GM12875 (cell line): ENCODE results near the gene FOXO1.

Experiments
- H3K4me3 ChIP-seq: one replicate; pipeline ENCODE4 v1.5.1; 2011; ENCODE audit warnings: low read depth, low read length, control low read depth
- CTCF ChIP-seq: IDR thresholded peaks from 2 replicates; pipeline ENCODE4 v1.5.1; 2011; ENCODE audit warnings: low read depth, mild to moderate bottlenecking, control low read depth, inconsistent platforms, low read length, moderate library complexity, borderline replicate concordance; ENCODE audit not compliant: insufficient read depth

Gene FOXO1

GRCh38 chr13:40635315-40635995 lies 31.0 kb downstream of the FOXO1 start:
- no peak for TF ChIP-seq CTCF
- no peak overlapping the region for H3K4me3 ChIP-seq

- TF ChIP-seq CTCF: no peak
- H3K4me3 ChIP-seq: no peak overlapping the region
Measured at GRCh38 chr13:40632915-40633314, 33.5 kb downstream of the FOXO1 start.

GRCh38 chr13:40631605-40632004 lies 34.8 kb downstream of the FOXO1 start:
- no peak overlapping the region for H3K4me3 ChIP-seq
- no peak for TF ChIP-seq CTCF

- no peak for TF ChIP-seq CTCF
- no peak overlapping the region for H3K4me3 ChIP-seq
Measured at GRCh38 chr13:40629678-40630384, 36.6 kb downstream of the FOXO1 start.

- TF ChIP-seq CTCF: no peak
- H3K4me3 ChIP-seq: no peak overlapping the region
Measured at GRCh38 chr13:40626977-40627376, 39.5 kb downstream of the FOXO1 start.

GRCh38 chr13:40626561-40626960 lies 39.9 kb downstream of the FOXO1 start:
- TF ChIP-seq CTCF: no peak
- H3K4me3 ChIP-seq: no peak overlapping the region

GRCh38 chr13:40624986-40625385 lies 41.5 kb downstream of the FOXO1 start:
- H3K4me3 ChIP-seq: no peak overlapping the region
- TF ChIP-seq CTCF: no peak
